DMS153 treated with DMSO at 0.1 percent for 48 hours (cell line): ENCODE data around the gene LRRC45.

ENCODE experiments used
- DNase-seq: peaks from one replicate; lab custom pipeline; 2025; ENCODE audit not compliant: unreplicated experiment; lab: John Stamatoyannopoulos, UW

Gene LRRC45

GRCh38 chr17:82018989-82019689, 4.0 kb upstream of the LRRC45 start:
- DNase-seq, result no peak

GRCh38 chr17:82019690-82020571, 3.2 kb upstream of the LRRC45 start:
- DNase-seq, result peak; percentile 15

- no peak for DNase-seq
Measured at GRCh38 chr17:82020572-82021106, 2.5 kb upstream of the LRRC45 start.

- DNase-seq, result peak; percentile 48
Measured at GRCh38 chr17:82021107-82021899, 1.8 kb upstream of the LRRC45 start.

- DNase-seq, result no peak
Measured at GRCh38 chr17:82021900-82022309, 1.2 kb upstream of the LRRC45 start.

GRCh38 chr17:82022310-82022980, 660 bp upstream of the LRRC45 start, which contains the start of gene CENPX:
Gene CENPX, minus strand, starts transcription at chr17:82022878. Its CDS starts 17 bp downstream, at chr17:82022861.
- DNase-seq, result no peak

- peak; percentile 1 for DNase-seq
Measured at GRCh38 chr17:82023447-82024241, 539 bp downstream of the LRRC45 start.

- no peak for DNase-seq
Measured at GRCh38 chr17:82024859-82025258, 1.8 kb downstream of the LRRC45 start.

GRCh38 chr17:82025401-82026107, 2.4 kb downstream of the LRRC45 start:
- no peak for DNase-seq

- no peak for DNase-seq
Measured at GRCh38 chr17:82028246-82028645, 5.1 kb downstream of the LRRC45 start.

- no peak for DNase-seq
Measured at GRCh38 chr17:82028966-82029365, 5.9 kb downstream of the LRRC45 start.

GRCh38 chr17:82029391-82029790, 6.3 kb downstream of the LRRC45 start:
- DNase-seq, result no peak

GRCh38 chr17:82029990-82030469, 6.9 kb downstream of the LRRC45 start:
- no peak for DNase-seq

- DNase-seq, result peak; percentile 48
Measured at GRCh38 chr17:82030470-82031302, 7.6 kb downstream of the LRRC45 start.

GRCh38 chr17:82031303-82031884, 8.3 kb downstream of the LRRC45 start, which contains the start of gene RAC3:
Gene RAC3, plus strand, starts transcription at chr17:82031678. Its CDS starts 84 bp downstream, at chr17:82031762.
- peak; percentile 11 for DNase-seq

GRCh38 chr17:82031885-82032627, 9.0 kb downstream of the LRRC45 start:
- DNase-seq, result peak; percentile 7
